GM12865 (cell line): ENCODE measurements around the gene PLEKHM3.

Experiments
- DNase-seq: peaks from one replicate; pipeline ENCODE4 v3.0.0; 2010; ENCODE audit warnings: low read depth
- H3K4me3 ChIP-seq: 2 replicates; pipeline ENCODE4 v1.5.1; 2011; ENCODE audit warnings: mild to moderate bottlenecking, low read depth, low read length, control low read depth
- CTCF ChIP-seq: IDR thresholded peaks from 2 replicates; pipeline ENCODE4 v1.5.1; 2011; ENCODE audit warnings: low read length, control low read depth, low read depth, inconsistent platforms; ENCODE audit not compliant: insufficient read depth; ENCODE audit errors: missing control alignments

PLEKHM3 gene

GRCh38 chr2:207895274-207895860 is 130.0 kb downstream of the PLEKHM3 start:
- no peak for DNase-seq
- no peak overlapping the region for H3K4me3 ChIP-seq
- no peak for TF ChIP-seq CTCF

- no peak overlapping the region for H3K4me3 ChIP-seq
- no peak for TF ChIP-seq CTCF
- no peak for DNase-seq
Measured at GRCh38 chr2:207892716-207893402, 132.5 kb downstream of the PLEKHM3 start.

- H3K4me3 ChIP-seq = no peak overlapping the region
- no peak for TF ChIP-seq CTCF
- no peak for DNase-seq
Measured at GRCh38 chr2:207891086-207891844, 134.1 kb downstream of the PLEKHM3 start.

- no peak for TF ChIP-seq CTCF
- DNase-seq = no peak
- H3K4me3 ChIP-seq = no peak overlapping the region
Measured at GRCh38 chr2:207887500-207887899, 137.8 kb downstream of the PLEKHM3 start.

- no peak overlapping the region for H3K4me3 ChIP-seq
- DNase-seq = no peak
- TF ChIP-seq CTCF = no peak
Measured at GRCh38 chr2:207885010-207885409, 140.3 kb downstream of the PLEKHM3 start.

GRCh38 chr2:207884127-207884526 is 141.2 kb downstream of the PLEKHM3 start:
- no peak for TF ChIP-seq CTCF
- no peak overlapping the region for H3K4me3 ChIP-seq
- DNase-seq = no peak
